ENCODE results near the gene STRN3. TPM values are rescaled to one million over a fixed set of nuclear protein-coding genes. Genes with fewer than 3 reads are reported as not detected.

The STRN3 gene
- total and polyA plus RNA-seq, 10 of the 15 experiments (the other 5 are each of a cell fraction or from before 2014, with no cell fraction given), result 7.8 to 27.9 (median 14.1) TPM

DNA sequence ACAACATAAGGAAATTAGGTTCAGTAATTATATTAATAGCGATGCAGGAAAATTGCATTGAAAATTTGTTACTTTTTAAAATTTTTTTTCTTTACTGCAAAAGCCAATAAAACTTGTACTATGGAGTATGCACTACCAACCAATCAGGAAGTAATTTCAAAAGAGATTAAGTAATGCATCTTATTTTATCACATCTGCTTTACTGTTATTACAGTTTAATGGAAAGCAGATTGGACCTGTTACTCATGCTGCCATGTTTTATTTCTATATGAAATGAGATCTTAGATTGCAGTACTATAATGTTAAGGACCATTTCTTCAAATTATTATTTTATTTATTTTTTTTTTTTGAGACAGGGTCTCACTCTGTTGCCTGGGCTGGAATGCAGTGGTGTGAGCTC lies 1.7 kb upstream of the STRN3 start (continued):
- TF ChIP-seq RUNX3 (IDR thresholded peaks at IDR 0.05; ENCODE audit: low read length) (no peak), MXI1 (IDR thresholded peaks at IDR 0.05; ENCODE audit: low read depth, low read length) (no peak)

DNA sequence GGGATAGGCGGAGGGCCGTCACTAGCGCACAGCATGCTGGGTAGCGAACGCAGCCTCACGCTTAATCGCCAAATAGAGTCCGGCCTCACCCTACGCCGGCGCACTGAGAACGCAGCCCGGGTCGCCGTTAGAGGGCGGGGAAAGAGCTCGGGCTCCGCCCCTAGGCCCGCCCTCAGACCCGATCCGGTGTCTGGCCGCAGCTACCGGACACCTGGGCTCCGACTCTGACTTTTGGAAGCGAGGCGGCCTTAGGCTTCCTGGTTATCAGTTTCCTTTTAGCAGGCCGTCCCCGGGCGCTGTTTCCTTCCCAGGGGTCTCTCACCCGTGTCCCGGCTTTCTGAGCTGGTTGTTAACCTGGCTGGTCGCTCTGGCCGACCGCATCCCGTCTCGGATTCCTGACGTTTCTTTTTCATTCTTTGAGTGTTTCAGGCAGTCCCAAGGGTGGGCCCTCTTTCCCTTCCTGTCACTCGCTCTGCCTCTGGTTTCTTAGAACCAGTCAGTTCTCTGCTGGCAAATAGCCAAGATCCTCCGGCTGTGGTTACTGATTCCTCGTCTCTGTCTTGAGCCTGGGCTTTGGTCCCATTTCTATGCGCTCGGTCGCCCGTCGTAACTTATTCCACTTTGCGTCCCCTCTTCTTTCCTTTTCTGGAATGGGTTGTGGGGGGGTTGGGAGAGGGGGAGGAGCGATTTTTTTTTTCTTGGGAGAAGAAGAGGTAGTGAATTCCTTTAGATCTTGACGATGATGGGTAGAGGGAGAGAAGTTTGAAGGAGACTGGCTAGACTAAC lies 464 bp upstream of the STRN3 start:
- peak; percentile 94 for ATAC-seq
- SMC1A ChIA-PET (ENCODE audit: uncharacterized antibody, unreplicated experiment), result interaction anchor here (0.9 to 1.7 kb wide), 5 partner anchors 12 to 49 kb away, joined by 3 to 8 read pairs (median 4); no protein-coding TSS in a partner anchor
- Histone ChIP-seq H2AFZ (ENCODE audit: control insufficient read depth, low read depth, low read length) (peak overlapping the region; percentile 84), H3K27ac (ENCODE audit: control insufficient read depth, insufficient read depth) (peak overlapping the region; percentile 93), H3K9me3 (replicated peaks; ENCODE audit: control insufficient read depth, insufficient read depth, low read length) (no peaks in the 10 kb centered on the region), H4K20me1 (ENCODE audit: control insufficient read depth, insufficient read depth) (no peaks in the 10 kb centered on the region), H3K4me1 (ENCODE audit: control insufficient read depth, insufficient read depth, low read length) (peaks cover 16% of the 10 kb centered on the region), H3K79me2 (ENCODE audit: control insufficient read depth, insufficient read depth, low read length) (peaks cover 44% of the 10 kb centered on the region), H3K27me3 (replicated peaks in 1 of 2; ENCODE audit: control insufficient read depth in 2 of 2, insufficient read depth in 2 of 2, low read length in 1 of 2) (no peaks in the 10 kb centered on the region), H3K9ac (ENCODE audit: control insufficient read depth, insufficient read depth, low read length) (peak overlapping the region; percentile 88), H3K36me3 (ENCODE audit: control insufficient read depth in 2 of 2, insufficient read depth in 2 of 2, low read length in 1 of 2) (no peaks in the 10 kb centered on the region), H3K4me3 (peak overlapping the region; percentile 74), H3K4me2 (ENCODE audit: control insufficient read depth, insufficient read depth) (peak overlapping the region; percentile 61)
- POLR2A ChIA-PET, result interaction anchor here (0.6 to 3.6 kb wide), 11 partner anchors 9 to 405 kb away, joined by 3 to 13 read pairs (median 4); partner anchors contain the start of gene SCFD1
- RAD21 ChIA-PET (ENCODE audit: unreplicated experiment), result interaction anchor here (0.7 to 1.9 kb wide), 9 partner anchors 11 to 181 kb away, joined by 3 to 8 read pairs (median 3); partner anchors contain the start of gene HECTD1
- WGBS (ENCODE audit: insufficient coverage, insufficient replicate concordance, low lambda C conversion rate, missing lambda C conversion rate), result 1% methylated on average over 47 of the region's 48 CpGs
- CTCF ChIA-PET, result interaction anchor here (1.9 to 2.5 kb wide), 2 partner anchors 11 to 46 kb away, joined by 6 to 9 read pairs; no protein-coding TSS in a partner anchor
- DNase-seq (ENCODE audit: low read depth, low spot score), result peak; percentile 85
- in situ Hi-C loops (cut with MboI), result no loop called here
- peak; percentile 95 for FAIRE-seq
- intact Hi-C loops (cut with micrococcal nuclease; ENCODE audit: unreplicated experiment), result no loop called here
- no TSS peak for BruUV-seq (replicated peaks)
- TF ChIP-seq RFX5 (IDR thresholded peaks at IDR 0.05; ENCODE audit: low read depth, low read length) (no peak), BHLHE40 (IDR thresholded peaks at IDR 0.05; ENCODE audit: borderline replicate concordance in 1 of 2, low read depth in 2 of 2, low read length in 1 of 2) (peak in 1 of 2 experiments; percentile 4; a peak in 1 of 4 replicates), GATAD2B (conservative IDR thresholded peaks at IDR 0.05; ENCODE audit: low read depth) (peak; percentile 63), SUZ12 (IDR thresholded peaks at IDR 0.05; ENCODE audit: unreplicated experiment) (no peak), STAT1 (conservative IDR thresholded peaks at IDR 0.05) (no peak), SMARCA5 (IDR thresholded peaks at IDR 0.05) (peak; percentile 47; the same call in 1 of the 2 replicates), MXI1 (IDR thresholded peaks at IDR 0.05; ENCODE audit: low read depth, low read length) (peak; percentile 44), SUPT20H (IDR thresholded peaks at IDR 0.05; ENCODE audit: borderline replicate concordance, control insufficient read depth, low read depth, low read length) (no peak), MEF2B (IDR thresholded peaks at IDR 0.05; ENCODE audit: partially characterized antibody, poor library complexity, severe bottlenecking) (peak; percentile 10), PML (IDR thresholded peaks at IDR 0.05; ENCODE audit: low read length) (peak; percentile 13; the same call in 1 of the 2 replicates), MTA2 (IDR thresholded peaks at IDR 0.05; ENCODE audit: low read depth) (no peak), ZNF622 (IDR thresholded peaks at IDR 0.05) (no peak), POLR2AphosphoS2 (IDR thresholded peaks at IDR 0.05; ENCODE audit: low read depth, low read length) (no peak)
- TF ChIP-seq, protein P1, sequence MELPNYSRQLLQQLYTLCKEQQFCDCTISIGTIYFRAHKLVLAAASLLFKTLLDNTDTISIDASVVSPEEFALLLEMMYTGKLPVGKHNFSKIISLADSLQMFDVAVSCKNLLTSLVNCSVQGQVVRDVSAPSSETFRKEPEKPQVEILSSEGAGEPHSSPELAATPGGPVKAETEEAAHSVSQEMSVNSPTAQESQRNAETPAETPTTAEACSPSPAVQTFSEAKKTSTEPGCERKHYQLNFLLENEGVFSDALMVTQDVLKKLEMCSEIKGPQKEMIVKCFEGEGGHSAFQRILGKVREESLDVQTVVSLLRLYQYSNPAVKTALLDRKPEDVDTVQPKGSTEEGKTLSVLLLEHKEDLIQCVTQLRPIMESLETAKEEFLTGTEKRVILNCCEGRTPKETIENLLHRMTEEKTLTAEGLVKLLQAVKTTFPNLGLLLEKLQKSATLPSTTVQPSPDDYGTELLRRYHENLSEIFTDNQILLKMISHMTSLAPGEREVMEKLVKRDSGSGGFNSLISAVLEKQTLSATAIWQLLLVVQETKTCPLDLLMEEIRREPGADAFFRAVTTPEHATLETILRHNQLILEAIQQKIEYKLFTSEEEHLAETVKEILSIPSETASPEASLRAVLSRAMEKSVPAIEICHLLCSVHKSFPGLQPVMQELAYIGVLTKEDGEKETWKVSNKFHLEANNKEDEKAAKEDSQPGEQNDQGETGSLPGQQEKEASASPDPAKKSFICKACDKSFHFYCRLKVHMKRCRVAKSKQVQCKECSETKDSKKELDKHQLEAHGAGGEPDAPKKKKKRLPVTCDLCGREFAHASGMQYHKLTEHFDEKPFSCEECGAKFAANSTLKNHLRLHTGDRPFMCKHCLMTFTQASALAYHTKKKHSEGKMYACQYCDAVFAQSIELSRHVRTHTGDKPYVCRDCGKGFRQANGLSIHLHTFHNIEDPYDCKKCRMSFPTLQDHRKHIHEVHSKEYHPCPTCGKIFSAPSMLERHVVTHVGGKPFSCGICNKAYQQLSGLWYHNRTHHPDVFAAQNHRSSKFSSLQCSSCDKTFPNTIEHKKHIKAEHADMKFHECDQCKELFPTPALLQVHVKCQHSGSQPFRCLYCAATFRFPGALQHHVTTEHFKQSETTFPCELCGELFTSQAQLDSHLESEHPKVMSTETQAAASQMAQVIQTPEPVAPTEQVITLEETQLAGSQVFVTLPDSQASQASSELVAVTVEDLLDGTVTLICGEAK (IDR thresholded peaks at IDR 0.05; ENCODE audit: borderline replicate concordance), result peak; percentile 14; the same call in 1 of the 2 replicates
- TF ChIP-seq, protein P2, sequence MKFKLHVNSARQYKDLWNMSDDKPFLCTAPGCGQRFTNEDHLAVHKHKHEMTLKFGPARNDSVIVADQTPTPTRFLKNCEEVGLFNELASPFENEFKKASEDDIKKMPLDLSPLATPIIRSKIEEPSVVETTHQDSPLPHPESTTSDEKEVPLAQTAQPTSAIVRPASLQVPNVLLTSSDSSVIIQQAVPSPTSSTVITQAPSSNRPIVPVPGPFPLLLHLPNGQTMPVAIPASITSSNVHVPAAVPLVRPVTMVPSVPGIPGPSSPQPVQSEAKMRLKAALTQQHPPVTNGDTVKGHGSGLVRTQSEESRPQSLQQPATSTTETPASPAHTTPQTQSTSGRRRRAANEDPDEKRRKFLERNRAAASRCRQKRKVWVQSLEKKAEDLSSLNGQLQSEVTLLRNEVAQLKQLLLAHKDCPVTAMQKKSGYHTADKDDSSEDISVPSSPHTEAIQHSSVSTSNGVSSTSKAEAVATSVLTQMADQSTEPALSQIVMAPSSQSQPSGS (IDR thresholded peaks at IDR 0.05; ENCODE audit: low read length), result no peak
